Activated CD8-positive, alpha-beta memory T cell treated with anti-CD3 and anti-CD28 coated beads for 4 hours (primary cell): ENCODE results near the gene MBD2.
A peak's percentile ranks its signal among the peaks of the same experiment; 100 is the strongest.
"Not testable (repeated sequence)": the region's sequence is repeated elsewhere in the genome, so short reads cannot be mapped to it uniquely, and the experiment has no call there.

Source experiments
- DNase-seq, 2 donors: peaks; one replicate each; pipeline ENCODE4 v3.0.0-alpha.2; 2020; ENCODE audit warnings: low read depth in 2 of 2

The MBD2 gene

GRCh38 chr18:54224379-54225014 lies at the start of gene MBD2:
TSS of gene MBD2 (minus strand) at chr18:54224669. CDS start at chr18:54224559, 110 bp downstream.
- peak; percentile 85 for DNase-seq

GRCh38 chr18:54269893-54270844 lies 45.7 kb upstream of the MBD2 start:
- peak; percentile 3 to 13 for DNase-seq

DNA sequence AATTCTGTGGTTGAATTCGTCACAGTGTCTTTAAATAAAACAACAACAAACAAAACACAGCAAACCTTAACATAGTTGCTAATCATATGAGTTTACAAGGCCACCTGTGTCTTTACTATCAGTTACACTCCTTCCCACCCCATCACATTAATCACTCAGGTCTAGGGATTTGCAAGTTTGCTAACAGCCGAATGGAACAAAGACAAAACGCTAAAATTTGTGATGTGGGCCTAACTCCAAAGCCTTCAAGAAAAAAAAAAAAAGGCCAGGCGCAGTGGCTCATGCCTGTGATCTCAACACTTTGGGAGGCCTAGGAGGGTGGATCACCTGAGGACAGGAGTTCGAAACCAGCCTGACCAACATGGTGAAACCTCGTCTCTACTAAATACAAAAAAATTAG lies 44.3 kb upstream of the MBD2 start:
- DNase-seq = no peak

DNA sequence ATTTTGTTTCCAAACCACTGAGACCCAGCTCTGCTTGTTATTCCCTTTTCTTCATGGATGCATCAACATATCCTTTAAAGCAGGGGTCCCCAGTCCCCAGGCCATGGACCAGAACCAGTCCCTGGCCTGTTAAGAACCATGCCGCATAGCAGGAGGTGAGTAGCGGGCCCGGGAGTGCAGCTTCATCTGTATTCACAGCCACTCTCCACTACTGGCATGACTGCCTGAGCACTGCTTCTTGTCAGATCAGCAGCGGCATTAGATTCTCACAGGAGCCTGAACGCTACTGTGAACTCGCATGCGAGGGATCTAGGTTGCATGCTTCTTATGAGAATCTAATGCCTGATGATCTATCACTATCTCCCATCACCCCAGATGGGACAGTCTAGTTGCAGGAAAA lies 43.2 kb upstream of the MBD2 start:
- DNase-seq = no peak

DNA sequence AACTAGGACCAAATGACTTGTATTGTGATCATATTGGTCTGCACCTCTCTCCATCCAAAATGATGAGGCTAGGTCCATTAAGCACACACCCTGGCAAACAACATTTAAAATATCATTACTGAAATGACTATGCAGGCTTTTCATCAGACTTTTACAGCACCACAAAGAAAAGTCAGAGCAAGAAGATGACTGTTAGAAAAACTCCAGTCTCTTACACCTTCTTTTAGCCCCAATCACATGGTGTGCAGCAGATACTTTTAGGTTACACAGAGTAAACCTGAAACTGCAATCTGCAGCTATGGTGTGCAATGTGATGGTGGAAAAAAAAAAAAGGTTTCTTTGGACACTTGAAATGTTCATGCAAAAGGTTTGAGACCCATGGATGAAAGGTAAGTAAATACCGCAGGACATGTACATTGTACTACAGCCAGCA lies 39.5 kb upstream of the MBD2 start:
- no peak for DNase-seq

GRCh38 chr18:54261894-54262293 lies 37.4 kb upstream of the MBD2 start:
- DNase-seq = no peak

- no peak for DNase-seq
These were observed 36.1 kb upstream of the MBD2 start for GRCh38 chr18:54260396-54261072.

DNA sequence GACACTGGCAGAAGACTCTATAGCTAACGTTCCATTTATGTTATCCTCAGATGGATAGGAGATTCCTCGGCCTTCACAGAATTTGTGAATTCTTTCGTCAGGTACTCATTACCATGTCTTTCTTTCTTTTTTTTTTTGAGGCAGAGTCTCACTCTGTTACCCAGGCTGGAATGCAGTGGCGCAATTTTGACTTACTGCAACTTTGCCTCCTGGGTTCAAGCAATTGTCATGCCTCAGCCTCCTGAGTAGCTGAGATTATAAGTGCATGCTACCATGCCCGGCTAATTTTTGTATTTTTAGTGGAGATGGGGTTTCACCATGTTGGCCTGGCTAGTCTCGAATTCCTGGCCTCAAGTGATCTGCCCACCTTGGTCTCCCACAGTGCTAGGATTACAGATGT lies 33.3 kb upstream of the MBD2 start:
- DNase-seq = not testable (repeated sequence)

- DNase-seq = no peak
These were observed 32.5 kb upstream of the MBD2 start for GRCh38 chr18:54257015-54257414.

DNA sequence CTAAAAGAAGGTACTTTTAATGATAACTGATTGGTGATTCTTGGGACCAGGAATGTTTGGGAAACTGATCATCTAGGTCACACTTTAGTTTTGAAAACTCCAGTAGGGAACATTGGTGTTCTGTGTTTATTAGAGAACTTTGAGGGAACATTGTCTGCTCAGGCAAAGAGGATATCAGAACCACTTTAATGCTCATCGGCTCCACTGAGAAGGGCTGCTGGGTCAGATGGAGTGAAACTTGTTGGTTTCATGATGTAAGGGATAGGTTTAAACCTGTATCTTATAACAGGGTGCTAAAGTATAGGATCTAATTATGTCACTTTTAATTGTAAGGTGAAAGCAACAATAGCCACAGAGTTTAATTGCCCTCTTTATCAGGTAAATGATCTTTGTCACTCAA lies 30.7 kb upstream of the MBD2 start:
- DNase-seq = no peak

DNA sequence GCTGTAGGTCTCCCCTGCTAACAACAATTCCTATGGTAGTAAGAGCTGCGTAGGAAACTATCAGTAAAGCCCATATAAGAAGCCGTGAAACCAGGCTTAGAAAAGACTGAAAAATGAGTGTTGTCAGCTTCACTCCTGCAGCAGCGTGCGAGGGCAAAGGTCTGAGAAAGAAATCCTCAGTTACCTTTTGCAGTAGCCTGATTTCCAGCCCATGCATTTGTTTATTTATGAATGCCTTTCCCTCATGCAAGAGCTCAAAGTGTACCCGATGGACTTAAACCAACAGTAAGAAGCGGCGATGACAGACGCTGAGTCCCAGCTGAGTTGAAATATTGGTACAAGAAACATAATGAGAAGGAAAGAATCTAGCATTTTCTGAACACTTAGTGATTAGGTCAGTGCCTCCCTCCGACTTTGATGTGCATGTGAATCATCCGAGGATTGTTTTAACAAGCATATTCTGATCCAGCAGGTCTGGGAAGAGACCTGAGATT lies 29.8 kb upstream of the MBD2 start:
- DNase-seq = no peak

DNA sequence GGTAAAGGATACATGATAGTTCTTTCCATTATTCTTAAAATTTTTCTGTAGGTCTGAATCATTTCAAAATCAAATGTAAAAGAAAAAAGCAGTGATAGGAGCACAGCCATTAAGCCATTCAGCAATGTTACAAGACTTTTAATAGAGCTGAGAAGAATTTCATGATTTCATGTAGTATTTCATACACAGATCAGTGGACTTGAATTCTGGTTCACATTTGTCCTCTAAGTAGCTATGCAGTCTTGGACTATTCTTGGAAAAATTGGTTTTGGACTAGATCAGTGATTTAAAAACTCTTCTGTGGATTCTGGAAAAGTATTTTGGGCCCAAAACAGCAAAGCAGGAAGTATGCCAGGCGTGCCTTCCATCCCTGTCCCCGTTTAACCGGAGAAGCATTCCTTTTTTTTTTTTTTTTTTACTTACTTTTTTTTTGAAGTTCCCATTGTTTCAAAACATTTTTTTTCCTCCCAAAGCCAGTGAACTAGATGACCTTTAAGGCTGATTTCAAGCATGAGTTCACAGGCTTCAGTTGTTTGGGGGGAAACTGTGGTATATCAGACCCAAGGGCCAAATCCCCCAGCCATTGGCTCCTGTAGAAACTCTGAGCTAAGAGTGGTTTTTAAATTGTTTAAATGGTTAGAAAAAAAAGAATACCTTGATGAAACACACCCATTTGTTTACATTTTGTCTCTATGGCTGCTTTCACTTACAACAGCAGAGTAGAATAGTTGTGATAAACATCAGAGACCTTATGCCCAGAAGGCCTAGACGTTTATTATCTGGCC lies 27.3 kb upstream of the MBD2 start:
- DNase-seq = no peak

GRCh38 chr18:54250846-54251261 lies 26.4 kb upstream of the MBD2 start:
- no peak for DNase-seq

GRCh38 chr18:54247511-54248175 lies 23.2 kb upstream of the MBD2 start:
- no peak for DNase-seq

GRCh38 chr18:54242327-54242726 lies 17.9 kb upstream of the MBD2 start:
- DNase-seq = no peak

- no peak for DNase-seq
These were observed 17.0 kb upstream of the MBD2 start for GRCh38 chr18:54241483-54241882.

DNA sequence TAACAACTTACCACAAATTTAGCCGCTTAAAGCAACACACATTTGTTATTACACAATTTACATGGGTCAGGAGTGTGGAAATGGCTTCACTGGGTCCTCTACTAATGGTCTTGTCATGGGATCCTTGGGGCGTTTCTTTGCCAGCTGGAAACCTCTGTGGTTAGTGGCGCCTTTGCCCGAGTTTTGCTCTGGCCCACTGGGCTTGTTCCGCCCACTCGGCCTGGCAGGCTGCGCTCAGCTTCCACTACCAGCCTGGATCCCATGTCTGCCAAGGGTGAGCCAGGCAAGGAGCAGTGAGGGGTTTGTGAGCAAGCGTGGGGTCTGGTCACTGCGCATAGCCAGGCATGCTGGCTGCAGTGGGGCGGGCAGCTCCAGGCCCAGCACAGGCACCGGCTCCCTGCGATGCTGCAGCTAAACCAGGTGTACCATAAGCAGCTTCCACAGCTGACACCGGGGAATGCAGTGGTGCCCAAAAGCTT lies 16.2 kb upstream of the MBD2 start:
- DNase-seq = no peak

DNA sequence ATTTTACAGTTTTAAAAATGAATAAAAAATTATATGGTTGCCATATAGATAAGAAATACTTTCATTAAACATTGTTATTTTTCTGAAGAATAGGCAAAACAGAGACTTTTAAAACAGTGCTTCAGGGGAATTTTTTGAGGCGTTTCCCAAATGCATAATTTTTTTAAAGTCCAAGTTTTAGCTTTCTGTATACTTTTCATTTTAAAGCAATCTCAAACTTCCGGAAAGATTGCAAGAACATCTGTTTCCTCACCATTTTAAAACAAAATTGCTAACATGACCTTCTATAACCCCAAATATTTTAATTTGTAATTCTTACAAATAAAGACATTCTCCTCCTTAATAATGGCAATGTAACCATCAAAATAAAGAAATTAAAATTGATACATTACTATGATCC lies 15.1 kb upstream of the MBD2 start:
- no peak for DNase-seq

DNA sequence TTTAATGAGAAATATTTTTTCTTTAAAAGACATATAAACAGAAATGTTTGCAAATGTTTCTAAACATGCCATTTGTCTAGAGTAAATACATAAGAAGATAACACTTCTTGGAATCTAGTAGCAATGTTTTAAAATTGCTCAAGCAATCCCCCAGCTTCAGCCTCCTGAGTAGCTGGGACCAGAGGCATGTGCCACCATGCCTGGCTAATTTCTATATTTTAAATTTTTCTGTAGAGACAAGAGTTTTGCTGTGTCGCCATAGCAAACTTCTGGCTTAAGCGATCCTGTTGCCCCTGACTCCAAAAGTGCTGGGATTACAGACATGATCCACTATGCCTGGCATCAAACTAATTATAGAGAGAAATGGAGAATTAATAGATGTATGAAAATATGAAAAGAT lies 14.6 kb upstream of the MBD2 start:
- no peak for DNase-seq

DNA sequence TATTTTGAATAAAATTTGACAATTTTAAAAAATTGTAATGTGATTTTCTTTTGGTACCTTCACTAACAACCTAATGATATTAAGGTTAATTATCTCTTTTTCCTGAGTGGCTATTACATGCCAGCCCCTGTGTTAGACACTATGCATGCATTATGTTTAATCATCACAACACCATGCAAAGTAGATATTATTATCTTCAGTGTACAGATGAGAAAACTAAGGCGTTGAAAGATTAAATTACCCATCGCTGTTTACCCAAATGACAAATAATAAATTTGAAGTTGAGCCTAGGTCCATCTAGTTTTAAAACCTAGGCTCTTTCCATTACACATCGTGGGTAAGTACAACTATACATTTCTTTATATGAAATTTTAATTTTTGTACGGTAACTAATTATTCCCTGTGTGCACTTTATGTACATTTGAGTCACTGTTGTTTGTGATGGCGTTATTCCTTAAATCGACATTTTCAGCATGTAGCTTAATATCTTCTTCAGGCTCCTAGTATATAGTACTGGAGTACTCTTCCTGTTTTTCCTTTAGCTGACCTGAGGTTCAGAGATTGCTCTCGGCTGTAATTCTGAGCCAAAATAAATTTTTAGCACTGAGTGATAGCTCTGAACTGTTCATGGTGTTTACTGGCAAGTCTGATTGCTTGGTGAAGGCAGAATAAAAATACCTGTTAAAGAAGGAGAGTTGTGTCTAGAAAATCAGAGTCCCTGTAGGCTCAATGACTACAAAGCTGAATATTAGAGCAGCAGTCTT lies 13.9 kb upstream of the MBD2 start:
- no peak for DNase-seq
